Right ventricle myocardium superior (tissue), 1 donor: ENCODE data around the gene ATRNL1. TPM values are rescaled to one million over a fixed set of nuclear protein-coding genes. Genes with fewer than 3 reads are reported as not detected.
"Not testable (repeated sequence)": the region's sequence is repeated elsewhere in the genome, so short reads cannot be mapped to it uniquely, and the experiment has no call there.

Source experiments
- ATAC-seq: fragments of 200-7000 bp; cut with Tn5 transposase; one replicate; pipeline ENCODE4 v1.9.1; 2020; ENCODE audit warnings: mild to moderate bottlenecking; ENCODE audit not compliant: poor library complexity
- DNase-seq: peaks from one replicate; pipeline ENCODE4 v3.0.0-alpha.2; 2020
- intact Hi-C: fragments of 100-400 bp; cut with DNase I; formaldehyde crosslinking; loops from one replicate; pipeline ENCODE4 v1.11.2; 2022
- total RNA-seq: library from RNA; stranded (reverse); fragmentation: NEBNext Ultra II Directional; extraction: Animal tissue kit (Norgen Biotek cat#: 25700); gene quantifications from one replicate; pipeline ENCODE4 v1.2.1, GENCODE V29; 2021
- donor health status: DM: no; HTN: yes; CAD: no; lungs with severe emphysema.

ATRNL1 gene
- total RNA-seq, 1 donor from 2014 or later, result 0.38 TPM

DNA sequence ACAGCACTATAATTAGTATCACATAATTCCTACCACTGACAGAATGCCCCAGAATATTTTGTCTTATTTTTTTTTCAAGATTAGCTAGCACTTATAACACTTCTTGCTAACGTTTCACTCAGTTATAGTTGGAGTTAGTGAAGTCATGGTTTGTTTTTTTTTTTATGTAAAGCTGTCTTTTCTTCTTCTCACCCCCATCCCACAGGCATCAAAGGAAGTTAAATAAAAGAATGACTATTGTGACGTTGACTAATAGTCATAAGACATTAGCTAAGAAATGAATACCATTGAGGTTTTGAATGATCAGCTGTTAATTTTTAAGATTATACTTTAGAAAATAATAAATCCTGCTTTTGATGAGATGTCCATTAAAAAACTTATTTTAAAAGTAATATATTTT, 681.6 kb downstream of the ATRNL1 start:
- DNase-seq (no peak), ATAC-seq (no peak)
- intact Hi-C loops, result no loop called here

DNA sequence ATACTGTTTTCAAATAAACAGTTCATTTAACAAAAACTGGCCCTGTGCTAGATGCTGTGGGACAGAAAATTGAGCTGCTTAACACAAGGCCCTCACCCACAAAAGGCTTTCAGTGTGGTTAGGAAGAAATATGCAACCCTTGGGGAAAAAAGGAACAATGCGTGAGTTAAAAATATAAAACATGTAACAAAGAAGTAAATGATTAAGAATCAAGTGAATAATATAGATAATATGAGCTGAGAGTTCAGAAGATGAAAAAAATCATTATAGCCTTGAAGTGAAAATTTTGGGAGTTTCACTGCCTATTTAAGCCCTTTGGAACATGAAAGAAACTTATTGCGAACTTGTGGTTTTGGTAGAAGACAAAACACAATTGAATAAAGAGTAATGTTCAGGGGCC, 684.5 kb downstream of the ATRNL1 start:
- intact Hi-C loops, result no loop called here
- no peak for ATAC-seq
- no peak for DNase-seq

DNA sequence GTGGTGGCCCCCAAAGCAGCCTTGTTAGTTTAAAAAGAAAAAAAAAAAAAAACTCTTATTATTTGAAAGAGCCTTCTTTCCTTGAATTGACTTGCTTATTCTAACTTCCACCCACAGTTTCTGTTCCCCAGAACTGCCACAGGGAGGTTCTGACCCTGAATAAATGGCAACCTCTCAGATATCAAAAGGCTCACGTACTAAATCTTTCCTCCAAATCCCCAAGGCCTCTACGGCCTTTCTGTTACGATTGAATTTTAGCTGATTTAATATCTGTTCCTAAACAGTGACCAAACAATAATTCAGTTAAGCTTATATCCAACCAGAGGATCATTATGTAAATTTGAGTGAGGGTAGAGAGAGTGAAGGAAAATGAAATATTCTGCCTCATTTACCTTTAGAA, 697.1 kb downstream of the ATRNL1 start:
- intact Hi-C loops, result loop anchor here (10.0 kb wide), 2 partner anchors 505 to 595 kb away; no protein-coding TSS in a partner anchor
- no peak for ATAC-seq
- DNase-seq, result no peak

DNA sequence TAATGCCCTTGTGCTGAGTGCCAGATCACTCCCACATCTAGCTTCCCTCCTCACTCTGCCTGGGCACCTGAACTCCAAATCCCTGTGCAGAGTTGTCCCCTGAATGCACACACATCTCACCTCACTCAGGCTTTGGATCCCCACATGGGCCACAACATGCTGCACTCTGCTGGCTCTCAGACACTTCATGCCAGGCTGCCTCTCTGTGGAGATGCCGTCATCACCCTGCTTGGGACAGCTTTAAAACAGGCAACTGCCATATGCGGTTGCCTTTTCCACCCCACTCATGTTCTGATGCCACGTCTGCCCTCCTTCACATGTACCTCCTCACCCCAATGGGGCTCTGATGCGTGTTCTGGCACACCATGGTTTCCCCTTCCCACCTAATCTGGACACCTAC, 702.8 kb downstream of the ATRNL1 start:
- DNase-seq, result no peak
- ATAC-seq, result no peak
- intact Hi-C loops, result loop anchor here (10.0 kb wide), 2 partner anchors 499 to 589 kb away; no protein-coding TSS in a partner anchor

DNA sequence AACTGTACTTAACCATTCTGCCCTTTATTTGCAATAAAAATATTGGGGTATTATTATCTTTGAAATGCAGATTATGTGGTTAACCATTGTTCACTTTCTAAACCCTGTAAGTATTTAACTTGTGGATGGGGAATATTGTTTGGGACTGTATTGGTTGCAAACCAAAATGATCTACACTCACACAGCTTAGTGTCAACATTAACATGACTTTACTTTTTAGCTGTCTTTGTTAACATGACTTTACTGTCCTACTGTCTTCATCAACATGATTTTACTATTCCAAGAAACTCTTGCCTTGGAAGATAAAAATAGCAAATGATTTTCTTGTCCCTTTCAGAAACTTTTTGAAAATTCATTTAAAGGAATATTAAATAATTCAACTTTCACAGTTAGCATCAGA, 708.3 kb downstream of the ATRNL1 start:
- ATAC-seq (no peak), DNase-seq (no peak)
- intact Hi-C loops, result no loop called here

DNA sequence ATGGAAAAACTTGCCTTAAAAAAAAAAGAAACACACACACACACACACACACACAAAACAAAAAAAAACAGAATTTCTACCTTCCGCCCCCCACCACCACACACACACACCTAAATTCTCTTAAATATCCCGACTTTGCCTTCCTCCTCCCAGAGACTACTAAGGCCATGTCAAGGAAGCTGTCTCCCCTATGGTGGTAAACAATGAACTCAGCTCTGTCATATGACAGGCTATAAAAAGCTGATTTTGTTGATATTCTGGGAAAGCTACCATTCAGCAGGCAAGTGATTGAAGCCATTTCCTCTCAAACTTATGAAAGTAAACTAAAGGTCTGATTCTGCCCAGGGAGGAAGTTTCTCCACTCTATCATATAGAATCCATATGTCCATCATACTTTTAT, 708.8 kb downstream of the ATRNL1 start:
- no peak for DNase-seq
- no peak for ATAC-seq
- intact Hi-C loops, result no loop called here

DNA sequence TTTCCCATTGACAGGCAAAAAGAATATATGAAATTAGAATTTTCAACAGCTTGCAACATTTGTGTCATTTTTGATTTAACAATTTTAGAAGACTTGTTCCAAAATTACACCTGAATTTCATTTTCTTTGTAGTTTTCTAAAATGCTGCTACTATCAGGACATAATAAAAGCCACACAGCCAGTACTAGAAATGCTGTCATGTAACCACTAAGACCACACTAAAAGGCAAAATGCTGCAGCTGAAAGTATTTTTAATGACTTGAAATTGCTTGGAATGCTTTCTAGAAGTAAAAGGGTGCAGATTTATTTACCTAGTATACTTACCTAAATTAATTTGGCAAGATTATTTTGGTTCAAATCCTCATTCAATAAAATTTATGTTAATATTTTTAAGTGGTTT, 709.7 kb downstream of the ATRNL1 start:
- ATAC-seq (no peak), DNase-seq (no peak)
- intact Hi-C loops, result no loop called here

DNA sequence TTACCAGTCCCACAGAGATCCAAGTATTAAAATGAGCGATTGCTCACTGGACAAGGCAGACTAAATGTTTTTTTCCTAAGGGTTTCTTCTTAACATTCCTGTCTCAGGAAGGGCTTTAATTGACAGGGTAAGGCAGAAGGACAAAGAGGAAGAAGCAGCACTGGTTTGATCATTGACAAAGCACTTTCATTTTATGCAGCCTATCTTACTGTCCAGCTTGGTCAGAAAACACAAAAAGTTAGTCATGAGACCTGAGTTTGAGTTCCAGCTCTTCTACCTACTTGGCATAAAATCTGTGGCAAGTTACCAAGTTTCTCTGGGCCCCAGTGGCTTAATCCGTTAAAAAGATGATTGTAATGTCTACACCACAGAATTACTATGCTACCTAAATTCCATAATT, 721.4 kb downstream of the ATRNL1 start:
- intact Hi-C loops, result no loop called here
- ATAC-seq (no peak), DNase-seq (no peak)

DNA sequence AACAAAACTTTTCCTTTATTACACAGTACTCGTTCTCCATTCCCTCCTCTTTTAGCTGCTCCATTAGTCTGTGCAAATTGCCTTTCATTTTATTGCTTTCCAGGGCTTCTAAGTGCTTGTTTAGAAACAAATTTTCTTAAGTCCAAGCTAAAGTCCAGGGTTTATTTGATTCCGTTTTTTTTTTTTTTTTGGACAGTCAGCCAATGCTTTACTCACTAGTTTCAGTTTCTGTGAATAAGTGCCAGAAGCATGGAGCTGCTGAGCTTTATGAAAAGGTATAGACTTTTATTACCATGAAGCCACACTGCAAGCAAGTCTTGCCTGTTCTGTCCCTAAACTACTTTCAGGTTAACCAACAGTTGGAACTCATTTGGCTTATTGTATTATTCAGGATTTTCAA, 724.8 kb downstream of the ATRNL1 start:
- DNase-seq, result no peak
- ATAC-seq, result no peak
- intact Hi-C loops, result no loop called here

DNA sequence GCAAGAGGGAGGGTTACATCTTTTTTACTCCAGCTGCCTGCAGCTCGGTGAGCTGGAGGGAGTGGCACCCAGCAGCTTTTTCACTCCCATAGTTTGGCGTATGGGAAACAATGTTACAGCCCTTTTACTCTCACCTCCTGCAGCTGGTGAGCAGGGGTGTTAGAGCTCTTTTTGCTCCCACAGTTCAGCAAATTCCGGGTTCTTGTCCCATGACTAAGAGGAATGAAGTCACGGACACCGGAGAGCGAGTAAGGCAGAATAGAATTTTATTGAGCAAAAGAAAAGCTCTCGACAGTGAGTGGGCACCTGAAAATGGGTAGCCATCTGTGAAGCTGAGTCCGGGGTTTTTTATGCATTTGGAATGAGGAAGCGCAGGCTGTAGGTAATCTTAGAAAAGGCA, 733.2 kb downstream of the ATRNL1 start:
- DNase-seq (no peak), ATAC-seq (no peak)
- intact Hi-C loops, result loop anchor here (10.0 kb wide), 1 partner anchor 458 kb away; no protein-coding TSS in a partner anchor

DNA sequence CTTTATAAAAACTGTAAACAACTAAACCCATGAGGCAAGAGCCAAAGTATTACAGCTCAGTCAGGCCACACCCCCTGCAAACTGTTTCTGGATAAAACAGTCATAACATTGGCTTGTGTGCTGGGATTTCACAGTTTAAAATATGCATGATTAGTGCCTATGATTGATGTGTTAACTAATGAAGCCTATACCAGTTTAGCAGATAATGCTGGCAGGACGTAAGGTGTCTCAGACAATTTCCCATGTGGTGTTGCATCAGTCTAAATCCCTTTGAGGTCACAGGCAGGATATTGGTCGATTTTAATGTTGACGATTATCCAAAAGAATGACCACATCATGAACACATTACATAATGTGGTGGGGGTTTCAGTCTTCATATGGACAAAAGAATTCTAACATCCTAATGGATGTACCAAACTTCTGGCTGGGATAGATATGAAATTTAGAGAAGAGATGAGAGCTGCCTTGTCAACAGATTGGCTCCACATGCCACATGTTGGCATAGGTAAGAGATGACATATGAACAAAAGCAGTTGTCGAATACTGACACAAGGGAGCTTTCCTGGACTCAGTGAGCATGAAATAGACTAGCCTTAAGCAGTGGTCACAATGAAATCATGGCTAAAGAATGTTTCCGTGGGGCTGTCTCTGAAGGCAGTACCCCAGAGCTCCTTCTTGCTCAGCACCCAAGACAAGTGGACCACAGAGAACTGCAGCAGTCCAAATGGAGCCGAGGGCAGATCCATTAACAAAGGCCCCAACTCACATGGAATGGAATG, 734.3 kb downstream of the ATRNL1 start:
- ATAC-seq, result peak; percentile 63
- intact Hi-C loops, result loop anchor here (10.0 kb wide), 1 partner anchor 457 kb away; no protein-coding TSS in a partner anchor
- no peak for DNase-seq

DNA sequence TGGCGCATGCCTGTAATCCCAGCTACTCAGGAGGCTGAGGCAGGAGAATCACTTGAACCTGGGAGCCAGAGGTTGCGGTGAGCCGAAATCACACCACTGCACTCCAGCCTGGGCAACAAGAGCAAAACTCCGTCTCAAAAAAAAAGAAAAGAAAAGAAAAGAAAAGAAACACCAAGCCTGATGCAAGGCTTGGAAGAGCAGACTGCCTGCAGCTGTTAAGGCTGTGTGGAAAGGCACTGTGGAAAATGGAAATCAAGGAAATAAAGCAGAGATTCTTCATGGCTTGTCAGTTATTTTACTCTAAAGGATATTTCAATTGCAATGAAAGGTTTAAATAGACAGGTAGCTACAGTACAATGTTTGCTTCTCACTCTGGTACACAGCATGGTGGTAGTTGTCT, 735.0 kb downstream of the ATRNL1 start:
- intact Hi-C loops, result loop anchor here (10.0 kb wide), 1 partner anchor 457 kb away; no protein-coding TSS in a partner anchor
- not testable (repeated sequence) for DNase-seq
- ATAC-seq, result peak; percentile 60

DNA sequence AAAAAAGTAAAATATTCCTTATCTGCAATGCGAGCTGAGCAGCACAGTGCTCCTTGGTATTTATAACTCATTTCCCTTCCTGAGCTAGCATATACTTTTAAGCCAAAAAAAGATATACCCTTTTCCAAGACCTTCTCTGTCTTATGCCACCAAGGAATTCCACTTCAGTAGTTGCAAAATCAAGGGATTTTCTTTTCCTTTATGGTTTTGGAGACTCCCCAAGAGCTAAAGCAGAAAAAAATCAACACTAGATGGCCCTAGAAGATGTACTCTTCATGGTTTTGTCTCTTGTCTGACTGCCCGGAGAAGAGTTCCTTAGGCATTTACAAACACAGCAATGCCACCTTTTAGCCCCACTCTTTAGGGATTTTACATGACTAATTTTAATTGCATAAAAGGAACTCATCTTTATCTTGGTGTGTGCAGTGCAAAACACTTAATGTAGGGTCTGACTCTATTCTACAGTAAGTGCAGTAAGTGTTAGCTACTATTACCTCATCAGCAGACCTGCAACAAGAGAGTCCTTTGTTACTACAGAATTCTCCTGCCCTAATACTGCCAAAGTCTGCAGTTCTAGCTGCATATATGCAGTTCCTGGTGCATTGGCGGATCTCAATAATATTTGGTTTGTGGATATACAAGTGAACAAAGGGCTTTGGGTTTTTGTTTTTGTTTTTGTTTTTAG, 736.5 kb downstream of the ATRNL1 start:
- intact Hi-C loops, result loop anchor here (10.0 kb wide), 1 partner anchor 455 kb away; no protein-coding TSS in a partner anchor
- no peak for DNase-seq
- peak; percentile 65 for ATAC-seq

DNA sequence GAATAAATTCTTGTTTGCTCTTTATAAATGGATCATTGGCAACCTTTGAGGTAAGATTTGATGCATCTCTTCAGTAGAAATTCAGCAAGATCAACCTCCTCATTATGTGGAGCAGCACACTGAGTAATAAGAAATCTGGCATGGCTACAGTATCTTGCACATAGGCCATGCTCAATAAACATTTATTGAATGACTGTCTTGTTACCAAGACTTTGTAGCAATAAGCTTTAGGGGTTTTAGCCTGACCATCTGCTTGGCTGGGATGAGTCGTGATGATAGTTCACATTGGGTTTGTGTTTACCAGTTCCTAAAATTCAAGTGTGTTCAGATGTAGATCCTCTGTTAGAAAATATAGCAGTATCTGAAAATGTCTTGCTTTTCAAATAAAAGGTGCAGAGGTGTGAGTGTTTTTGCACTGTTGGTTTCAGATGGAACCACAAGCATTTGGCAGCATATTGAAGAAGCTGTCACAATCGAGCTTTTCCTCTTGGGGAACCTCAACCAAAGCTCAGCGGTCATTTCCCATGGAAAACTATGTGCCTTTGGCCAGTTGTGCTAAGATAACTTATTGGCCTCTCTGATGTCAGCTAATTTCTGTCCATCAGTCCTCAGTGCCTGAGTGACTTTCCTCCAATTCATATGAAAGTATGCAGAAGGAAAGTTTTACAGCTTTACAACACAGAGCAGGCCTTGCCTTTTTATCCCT, 737.3 kb downstream of the ATRNL1 start:
- ATAC-seq, result peak; percentile 5

DNA sequence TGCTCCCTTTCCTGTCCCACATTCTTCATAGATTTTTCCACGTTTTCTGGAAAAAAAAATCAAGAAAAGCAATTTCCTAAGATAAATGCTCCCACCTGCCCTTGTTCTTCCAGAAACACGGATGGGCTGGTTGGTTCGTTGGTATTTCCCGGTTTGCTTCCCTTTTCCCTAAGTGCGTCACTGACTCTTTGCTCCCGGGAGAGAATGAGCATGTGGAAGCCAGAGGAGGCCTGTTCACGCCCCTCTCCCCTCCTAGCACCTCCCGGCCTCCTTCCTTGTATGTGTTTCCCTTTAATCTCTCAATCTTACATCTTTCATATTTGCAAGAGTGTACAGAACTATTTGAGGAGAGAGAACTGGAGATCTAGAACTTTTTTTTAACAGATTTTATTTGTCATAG, 737.9 kb downstream of the ATRNL1 start:
- ATAC-seq (no peak), DNase-seq (no peak)

More for the DNA sequence above, 737.3 kb downstream of the ATRNL1 start:
- DNase-seq, result no peak
- intact Hi-C loops, result no loop called here

DNA sequence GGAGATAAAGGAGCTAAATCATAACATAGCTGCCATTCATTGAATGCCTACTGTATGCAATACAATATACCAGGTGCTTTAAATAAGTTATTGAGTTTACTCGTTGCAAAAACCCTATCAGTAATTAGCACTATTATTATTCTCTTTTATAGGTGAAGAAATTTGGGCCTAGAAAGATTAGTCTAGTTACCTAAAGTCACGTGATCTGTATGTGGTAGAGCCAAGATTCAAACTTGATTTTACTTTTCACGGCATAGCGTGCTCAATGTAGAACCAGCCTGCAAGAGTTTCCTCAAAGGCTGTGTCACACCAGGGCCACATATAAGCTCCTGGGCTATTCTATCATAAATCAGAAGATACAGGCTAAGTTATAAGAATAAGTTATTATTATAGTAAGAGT, 740.0 kb downstream of the ATRNL1 start:
- DNase-seq (no peak), ATAC-seq (no peak)
- intact Hi-C loops, result no loop called here

More for the DNA sequence above, 737.9 kb downstream of the ATRNL1 start:
- intact Hi-C loops, result no loop called here

DNA sequence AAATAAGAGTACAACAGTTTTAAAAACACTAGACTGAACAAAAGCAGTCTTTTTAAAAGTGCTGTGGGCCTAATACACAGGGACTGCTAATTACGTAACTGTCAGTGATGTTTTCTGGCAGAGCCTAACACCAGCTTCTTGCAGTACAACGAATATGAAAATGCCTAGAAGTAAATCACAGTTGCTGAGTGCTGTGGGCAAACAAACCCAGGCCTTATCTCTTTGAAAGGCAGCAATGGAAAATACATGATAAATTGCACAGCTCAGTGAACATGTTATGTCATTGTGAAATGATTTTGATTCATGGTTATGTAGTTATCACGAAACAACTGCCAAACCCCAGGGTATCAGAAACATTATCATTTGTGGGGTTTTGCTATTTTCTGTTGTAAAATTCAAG, 751.4 kb downstream of the ATRNL1 start:
- intact Hi-C loops, result no loop called here
- DNase-seq (no peak), ATAC-seq (peak; percentile 98)

DNA sequence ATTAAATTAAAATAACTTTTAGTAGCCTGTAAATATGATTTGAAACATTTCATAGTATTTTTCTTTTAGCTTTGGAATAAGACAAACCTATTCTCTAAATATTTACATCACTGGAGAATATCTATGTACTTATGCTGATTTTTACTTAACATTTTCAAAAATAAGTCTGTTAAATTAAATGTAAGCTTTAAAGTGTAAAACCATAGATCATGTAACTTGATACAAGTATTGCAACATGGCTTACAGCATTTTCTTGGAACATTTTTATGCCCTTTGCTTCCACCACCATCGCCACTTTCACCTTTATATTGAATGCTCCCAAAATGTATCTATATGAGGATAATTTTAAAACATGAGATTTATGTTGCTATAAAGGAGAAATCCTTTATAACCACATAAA, 752.8 kb downstream of the ATRNL1 start:
- no peak for ATAC-seq
- intact Hi-C loops, result no loop called here
- no peak for DNase-seq

DNA sequence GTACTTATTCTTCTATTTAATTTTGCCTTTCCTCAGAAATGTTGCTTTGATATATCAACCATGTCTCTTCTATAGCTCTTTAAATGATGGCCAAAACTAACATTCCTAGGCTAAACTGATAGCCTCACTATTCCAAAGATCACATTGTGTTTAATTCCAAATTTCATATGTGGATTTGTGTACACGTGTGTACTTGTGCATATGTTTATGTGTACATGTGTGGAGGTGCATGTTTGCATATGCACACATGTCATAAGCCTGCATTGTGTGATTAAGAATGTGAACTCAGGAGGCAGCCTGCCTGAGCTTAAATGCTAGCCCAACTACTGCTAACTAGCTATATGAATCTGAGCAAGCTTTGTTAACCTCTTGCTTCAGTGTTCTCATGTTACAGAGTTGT, 753.4 kb downstream of the ATRNL1 start:
- no peak for ATAC-seq
- no peak for DNase-seq
- intact Hi-C loops, result no loop called here
